NCI-H510A (cell line): ENCODE measurements around the gene FAM131C.

ENCODE experiments used
- DNase-seq: peaks from one replicate; lab custom pipeline; 2025; lab: John Stamatoyannopoulos, UW

FAM131C gene

GRCh38 chr1:16015960-16016901 is 57.2 kb downstream of the FAM131C start:
- no peak for DNase-seq

DNA sequence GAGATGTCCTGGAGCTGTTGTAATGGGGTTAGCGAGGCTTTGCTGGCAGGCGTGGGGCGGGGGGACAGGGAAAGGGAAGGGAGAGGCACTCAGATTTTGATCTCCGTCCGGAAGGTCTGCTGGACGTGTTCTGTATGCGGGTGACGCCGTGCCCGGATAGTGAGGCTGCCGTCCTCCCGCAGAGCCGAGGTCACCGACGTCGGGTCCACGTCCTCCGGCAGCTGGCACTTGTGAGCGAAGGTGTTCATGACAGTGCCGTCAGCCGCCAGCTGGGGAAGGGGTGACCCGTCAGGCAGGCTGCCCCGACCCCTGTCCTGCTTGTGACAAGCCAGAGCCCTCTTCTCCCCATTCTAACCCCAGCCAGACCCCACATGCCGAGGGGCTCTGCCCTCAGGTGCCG is 58.0 kb downstream of the FAM131C start:
- DNase-seq, result no peak

DNA sequence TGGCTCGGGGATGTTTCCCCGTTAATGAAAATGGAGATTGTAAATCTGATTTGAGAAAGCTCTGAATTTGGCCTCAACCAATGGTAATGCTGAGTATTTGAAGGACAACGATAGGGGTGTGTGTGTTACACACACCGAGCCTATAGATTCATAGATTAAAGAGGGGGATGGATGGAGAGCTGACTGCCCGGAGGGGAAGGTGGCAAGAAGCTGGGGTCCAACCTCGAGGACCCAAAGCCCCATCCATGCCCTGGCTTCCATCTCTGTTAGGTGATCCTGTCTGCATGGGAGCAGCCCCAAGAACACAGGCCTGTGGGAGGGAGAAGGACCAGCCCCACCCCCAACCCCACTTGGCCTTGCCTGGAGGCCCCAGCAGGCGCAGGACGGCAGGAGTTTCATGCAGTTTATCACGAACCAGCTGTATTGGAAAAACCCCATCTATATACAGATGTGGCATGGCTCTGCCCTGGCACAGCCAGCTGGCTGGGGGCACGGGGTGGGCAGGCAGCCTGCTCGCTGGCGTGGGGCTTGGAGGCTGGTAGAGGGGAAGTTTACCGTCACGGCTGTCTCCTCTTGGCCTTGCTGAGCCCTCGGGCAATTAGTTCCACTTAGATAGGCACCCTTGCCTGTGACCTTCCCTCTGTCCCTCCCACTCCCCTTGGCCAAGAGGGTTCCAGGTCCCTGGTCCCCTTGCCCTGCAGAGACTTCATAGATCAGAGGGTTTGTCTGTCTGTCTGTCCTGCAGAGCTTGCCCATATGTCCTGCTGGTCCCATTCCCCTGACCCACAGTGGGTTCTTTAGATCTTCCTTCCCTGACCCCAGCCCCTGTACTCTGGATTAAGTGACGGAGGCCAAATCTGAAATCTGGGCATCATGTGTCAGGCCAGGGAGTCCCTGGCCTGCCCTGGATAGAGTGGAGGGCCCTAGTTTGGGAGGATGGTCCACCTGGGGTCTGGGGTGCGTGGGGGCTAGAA is 58.7 kb downstream of the FAM131C start:
- no peak for DNase-seq

- no peak for DNase-seq
Measured at GRCh38 chr1:16013908-16014258, 59.6 kb downstream of the FAM131C start.

DNA sequence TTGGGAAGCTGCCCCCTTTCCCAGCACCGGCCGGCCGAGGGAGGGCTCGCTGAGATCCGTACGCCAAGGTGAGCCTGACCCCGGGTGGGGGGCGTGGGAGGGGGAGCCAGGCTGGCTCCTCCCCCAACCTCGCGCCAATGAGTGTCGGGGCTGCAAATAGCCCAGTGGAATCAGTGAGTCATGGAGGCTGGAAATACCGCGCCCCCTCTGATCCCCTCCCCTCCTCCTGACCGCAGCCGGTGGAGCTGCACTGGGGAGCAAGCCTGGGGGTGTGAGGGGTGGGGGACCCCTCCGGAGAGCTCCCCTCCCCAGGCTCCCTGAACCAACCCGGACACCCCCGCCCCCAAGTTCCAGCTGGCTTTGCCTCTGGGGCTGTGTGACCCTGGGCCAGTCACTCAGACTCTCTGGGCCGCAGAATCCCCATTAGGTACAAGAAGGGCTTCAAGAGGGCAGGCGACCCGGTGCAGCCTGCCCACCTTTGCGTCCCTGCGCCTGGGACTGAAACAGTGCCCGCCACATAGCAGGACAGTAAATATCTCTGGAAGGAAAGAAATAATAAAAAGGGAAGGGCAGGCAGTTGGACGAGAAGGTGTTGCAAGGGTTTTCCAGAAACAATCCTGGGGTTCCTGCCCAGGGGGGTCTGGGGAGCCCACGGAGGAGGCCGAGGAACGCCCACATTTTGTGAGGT is 60.1 kb downstream of the FAM131C start:
- no peak for DNase-seq

GRCh38 chr1:16012590-16013219 is 60.7 kb downstream of the FAM131C start:
- no peak for DNase-seq

GRCh38 chr1:16011936-16012589 is 61.4 kb downstream of the FAM131C start:
- no peak for DNase-seq

DNA sequence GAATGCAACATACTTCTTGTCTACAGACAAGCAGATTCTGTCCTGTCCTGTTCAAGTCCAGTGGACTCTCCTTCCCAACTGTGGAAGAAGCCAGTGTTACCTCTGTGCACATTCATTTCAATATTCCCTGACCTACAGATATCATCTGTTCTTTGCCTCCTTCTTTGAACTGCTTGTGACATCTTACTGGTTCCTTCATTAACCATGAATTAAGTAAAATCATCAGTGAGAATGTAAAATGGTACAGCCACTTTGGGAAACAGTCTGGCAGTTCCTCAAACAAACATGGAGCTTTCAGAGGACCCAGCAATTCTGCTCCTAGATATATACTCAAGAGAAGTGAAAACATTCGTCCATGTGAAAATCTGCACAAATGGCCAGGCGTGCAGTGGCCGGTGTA is 62.6 kb downstream of the FAM131C start:
- no peak for DNase-seq

GRCh38 chr1:16009678-16010077 is 63.8 kb downstream of the FAM131C start:
- DNase-seq, result no peak

GRCh38 chr1:16009030-16009460 is 64.4 kb downstream of the FAM131C start:
- peak; percentile 30 for DNase-seq
